NK-92 treated with Interleukin-12 subunit alpha and Interleukin-12 subunit beta, amount 100 ng/mL, for 24 hours (cell line): ENCODE results near the gene BAIAP2.

Experiments
- DNase-seq: peaks from one replicate; lab custom pipeline; 2025; lab: John Stamatoyannopoulos, UW

Gene BAIAP2

GRCh38 chr17:81052199-81052997 is 17.4 kb downstream of the BAIAP2 start:
- DNase-seq, result no peak

- DNase-seq, result no peak
Measured at GRCh38 chr17:81053041-81053970, 18.4 kb downstream of the BAIAP2 start.

- DNase-seq, result no peak
Measured at GRCh38 chr17:81054308-81054707, 19.4 kb downstream of the BAIAP2 start.

- no peak for DNase-seq
Measured at GRCh38 chr17:81054881-81055370, 20.0 kb downstream of the BAIAP2 start.

GRCh38 chr17:81056312-81056711 is 21.4 kb downstream of the BAIAP2 start:
- DNase-seq, result no peak

GRCh38 chr17:81057079-81057730 is 22.3 kb downstream of the BAIAP2 start:
- DNase-seq, result no peak

- DNase-seq, result no peak
Measured at GRCh38 chr17:81057777-81058176, 22.8 kb downstream of the BAIAP2 start.

- DNase-seq, result no peak
Measured at GRCh38 chr17:81058263-81058871, 23.4 kb downstream of the BAIAP2 start.

GRCh38 chr17:81059026-81059425 is 24.1 kb downstream of the BAIAP2 start:
- no peak for DNase-seq

GRCh38 chr17:81060416-81060815 is 25.5 kb downstream of the BAIAP2 start:
- DNase-seq, result no peak

GRCh38 chr17:81061027-81061735 is 26.2 kb downstream of the BAIAP2 start:
- DNase-seq, result no peak

GRCh38 chr17:81062014-81062780 is 27.2 kb downstream of the BAIAP2 start:
- no peak for DNase-seq

GRCh38 chr17:81063106-81064093 is 28.4 kb downstream of the BAIAP2 start:
- no peak for DNase-seq

GRCh38 chr17:81064678-81065475 is 29.9 kb downstream of the BAIAP2 start:
- DNase-seq, result no peak

- no peak for DNase-seq
Measured at GRCh38 chr17:81065500-81065899, 30.5 kb downstream of the BAIAP2 start.

GRCh38 chr17:81066072-81066471 is 31.1 kb downstream of the BAIAP2 start:
- no peak for DNase-seq

- DNase-seq, result no peak
Measured at GRCh38 chr17:81066771-81067315, 31.9 kb downstream of the BAIAP2 start.

GRCh38 chr17:81067391-81067811 is 32.5 kb downstream of the BAIAP2 start:
- no peak for DNase-seq
